ENCODE measurements around the gene ENAM.
"Not testable (repeated sequence)": the region's sequence is repeated elsewhere in the genome, so short reads cannot be mapped to it uniquely, and the experiment has no call there.

ENAM gene

GRCh38 chr4:70627620-70628019, 924 bp upstream of the ENAM start:
- DNase-seq: no peak

GRCh38 chr4:70629469-70630090, 1.0 kb downstream of the ENAM start:
- no peak for DNase-seq

GRCh38 chr4:70630162-70630561, 1.6 kb downstream of the ENAM start:
- DNase-seq: no peak

- DNase-seq: no peak
Observed at GRCh38 chr4:70632028-70632427, 3.5 kb downstream of the ENAM start.

- DNase-seq: no peak
Observed at GRCh38 chr4:70634482-70634881, 5.9 kb downstream of the ENAM start.

GRCh38 chr4:70637239-70637913, 8.8 kb downstream of the ENAM start:
- no peak for DNase-seq

- DNase-seq: no peak
Observed at GRCh38 chr4:70640192-70640591, 11.6 kb downstream of the ENAM start.

GRCh38 chr4:70650741-70651140, 22.2 kb downstream of the ENAM start:
- not testable (repeated sequence) for DNase-seq

- no peak for DNase-seq
Observed at GRCh38 chr4:70651864-70652506, 23.4 kb downstream of the ENAM start.

- DNase-seq: no peak
Observed at GRCh38 chr4:70654605-70655011, 26.1 kb downstream of the ENAM start.

GRCh38 chr4:70657326-70657725, 28.8 kb downstream of the ENAM start:
- DNase-seq: no peak

- no peak for DNase-seq
Observed at GRCh38 chr4:70658418-70658817, 29.9 kb downstream of the ENAM start.

- DNase-seq: no peak
Observed at GRCh38 chr4:70660106-70660505, 31.6 kb downstream of the ENAM start.

GRCh38 chr4:70661309-70661922, 32.9 kb downstream of the ENAM start:
- not testable (repeated sequence) for DNase-seq

- DNase-seq: no peak
Observed at GRCh38 chr4:70666369-70666768, 37.8 kb downstream of the ENAM start, which contains the start of gene JCHAIN. Gene JCHAIN (minus strand): TSS chr4:70666508. CDS start chr4:70666490, 18 bp downstream.

GRCh38 chr4:70667740-70668535, 39.4 kb downstream of the ENAM start:
- no peak for DNase-seq

- no peak for DNase-seq
Observed at GRCh38 chr4:70670332-70671014, 41.9 kb downstream of the ENAM start.

- DNase-seq: no peak
Observed at GRCh38 chr4:70671091-70671490, 42.5 kb downstream of the ENAM start.

GRCh38 chr4:70674191-70674590, 45.6 kb downstream of the ENAM start:
- DNase-seq: no peak

- DNase-seq: no peak
Observed at GRCh38 chr4:70674731-70675130, 46.2 kb downstream of the ENAM start.

GRCh38 chr4:70676554-70677090, 48.1 kb downstream of the ENAM start:
- DNase-seq: no peak
